H1 (cell line): ENCODE data around the gene ZNFX1. TPM values are rescaled to one million over a fixed set of nuclear protein-coding genes. Genes with fewer than 3 reads are reported as not detected.

ENCODE experiments used
- JUND ChIP-seq: IDR thresholded peaks from 2 replicates; pipeline ENCODE4 v1.6.1; 2011; ENCODE audit warnings: mild to moderate bottlenecking, improper control_type of control experiment, low read length
- RBBP5 ChIP-seq: IDR thresholded peaks from 2 replicates; pipeline ENCODE4 v1.7.1; 2012; ENCODE audit warnings: low read depth, mild to moderate bottlenecking, inconsistent platforms, low read length, moderate library complexity, borderline replicate concordance
- polyA plus RNA-seq, 7 experiments: library from polyadenylated mRNA; depleted of rRNA in 3 of 7; stranded (reverse) in 5 of 7; unstranded in 2 of 7; fragments of >200 nt in 5 of 7; fragments of 200-250 nt in 2 of 7; gene quantifications; 1 replicate in 5 of 7; 2 replicates in 1 of 7; 4 replicates in 1 of 7; pipeline versions ENCODE4 v1.2.1 to v1.2.3, GENCODE V29; 2011 to 2013; ENCODE audit warnings: missing spikeins in 2 of 7, mixed read lengths in 2 of 7
- total RNA-seq: library from RNA; stranded (reverse); fragmentation: NEBNext Ultra II Directional; extraction: Animal tissue kit (Norgen Biotek cat#: 25700); gene quantifications from 2 replicates; pipeline ENCODE4 v1.2.1, GENCODE V29; 2021
- TF ChIP-seq, protein P1 (sequence below): fragments of 300-600 bp; sonication (generic); IDR thresholded peaks from 2 replicates; pipeline ENCODE4 v1.7.1; 2012; ENCODE audit warnings: low read length, moderate library complexity, mild to moderate bottlenecking, inconsistent platforms; ENCODE audit not compliant: insufficient replicate concordance

ZNFX1 gene
- total and polyA plus RNA-seq, 2 of the 8 experiments (the other 6 are each of a cell fraction or from before 2014, with no cell fraction given) = 3.1 to 11.3 TPM

DNA sequence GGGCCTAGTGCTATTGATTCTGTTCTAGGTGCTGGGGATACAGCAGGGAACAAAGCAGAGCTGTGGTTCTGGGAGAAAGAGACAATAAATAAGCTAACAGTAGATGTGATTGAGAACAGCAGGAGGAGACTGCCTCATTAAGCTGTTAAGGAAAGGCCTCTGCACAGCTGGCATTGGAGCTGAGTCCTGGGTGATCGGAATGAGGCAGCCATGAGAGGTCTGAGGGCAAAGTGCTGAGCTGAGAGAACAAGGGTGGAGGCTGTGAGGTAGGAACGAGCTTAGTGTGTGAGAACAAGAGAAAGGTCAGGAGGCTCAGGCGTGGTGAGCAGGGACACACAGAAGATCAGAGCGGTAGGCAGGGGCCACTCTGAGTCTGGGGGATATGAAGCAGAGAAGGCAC lies 40.3 kb downstream of the ZNFX1 start (continued):
- TF ChIP-seq, protein P1, sequence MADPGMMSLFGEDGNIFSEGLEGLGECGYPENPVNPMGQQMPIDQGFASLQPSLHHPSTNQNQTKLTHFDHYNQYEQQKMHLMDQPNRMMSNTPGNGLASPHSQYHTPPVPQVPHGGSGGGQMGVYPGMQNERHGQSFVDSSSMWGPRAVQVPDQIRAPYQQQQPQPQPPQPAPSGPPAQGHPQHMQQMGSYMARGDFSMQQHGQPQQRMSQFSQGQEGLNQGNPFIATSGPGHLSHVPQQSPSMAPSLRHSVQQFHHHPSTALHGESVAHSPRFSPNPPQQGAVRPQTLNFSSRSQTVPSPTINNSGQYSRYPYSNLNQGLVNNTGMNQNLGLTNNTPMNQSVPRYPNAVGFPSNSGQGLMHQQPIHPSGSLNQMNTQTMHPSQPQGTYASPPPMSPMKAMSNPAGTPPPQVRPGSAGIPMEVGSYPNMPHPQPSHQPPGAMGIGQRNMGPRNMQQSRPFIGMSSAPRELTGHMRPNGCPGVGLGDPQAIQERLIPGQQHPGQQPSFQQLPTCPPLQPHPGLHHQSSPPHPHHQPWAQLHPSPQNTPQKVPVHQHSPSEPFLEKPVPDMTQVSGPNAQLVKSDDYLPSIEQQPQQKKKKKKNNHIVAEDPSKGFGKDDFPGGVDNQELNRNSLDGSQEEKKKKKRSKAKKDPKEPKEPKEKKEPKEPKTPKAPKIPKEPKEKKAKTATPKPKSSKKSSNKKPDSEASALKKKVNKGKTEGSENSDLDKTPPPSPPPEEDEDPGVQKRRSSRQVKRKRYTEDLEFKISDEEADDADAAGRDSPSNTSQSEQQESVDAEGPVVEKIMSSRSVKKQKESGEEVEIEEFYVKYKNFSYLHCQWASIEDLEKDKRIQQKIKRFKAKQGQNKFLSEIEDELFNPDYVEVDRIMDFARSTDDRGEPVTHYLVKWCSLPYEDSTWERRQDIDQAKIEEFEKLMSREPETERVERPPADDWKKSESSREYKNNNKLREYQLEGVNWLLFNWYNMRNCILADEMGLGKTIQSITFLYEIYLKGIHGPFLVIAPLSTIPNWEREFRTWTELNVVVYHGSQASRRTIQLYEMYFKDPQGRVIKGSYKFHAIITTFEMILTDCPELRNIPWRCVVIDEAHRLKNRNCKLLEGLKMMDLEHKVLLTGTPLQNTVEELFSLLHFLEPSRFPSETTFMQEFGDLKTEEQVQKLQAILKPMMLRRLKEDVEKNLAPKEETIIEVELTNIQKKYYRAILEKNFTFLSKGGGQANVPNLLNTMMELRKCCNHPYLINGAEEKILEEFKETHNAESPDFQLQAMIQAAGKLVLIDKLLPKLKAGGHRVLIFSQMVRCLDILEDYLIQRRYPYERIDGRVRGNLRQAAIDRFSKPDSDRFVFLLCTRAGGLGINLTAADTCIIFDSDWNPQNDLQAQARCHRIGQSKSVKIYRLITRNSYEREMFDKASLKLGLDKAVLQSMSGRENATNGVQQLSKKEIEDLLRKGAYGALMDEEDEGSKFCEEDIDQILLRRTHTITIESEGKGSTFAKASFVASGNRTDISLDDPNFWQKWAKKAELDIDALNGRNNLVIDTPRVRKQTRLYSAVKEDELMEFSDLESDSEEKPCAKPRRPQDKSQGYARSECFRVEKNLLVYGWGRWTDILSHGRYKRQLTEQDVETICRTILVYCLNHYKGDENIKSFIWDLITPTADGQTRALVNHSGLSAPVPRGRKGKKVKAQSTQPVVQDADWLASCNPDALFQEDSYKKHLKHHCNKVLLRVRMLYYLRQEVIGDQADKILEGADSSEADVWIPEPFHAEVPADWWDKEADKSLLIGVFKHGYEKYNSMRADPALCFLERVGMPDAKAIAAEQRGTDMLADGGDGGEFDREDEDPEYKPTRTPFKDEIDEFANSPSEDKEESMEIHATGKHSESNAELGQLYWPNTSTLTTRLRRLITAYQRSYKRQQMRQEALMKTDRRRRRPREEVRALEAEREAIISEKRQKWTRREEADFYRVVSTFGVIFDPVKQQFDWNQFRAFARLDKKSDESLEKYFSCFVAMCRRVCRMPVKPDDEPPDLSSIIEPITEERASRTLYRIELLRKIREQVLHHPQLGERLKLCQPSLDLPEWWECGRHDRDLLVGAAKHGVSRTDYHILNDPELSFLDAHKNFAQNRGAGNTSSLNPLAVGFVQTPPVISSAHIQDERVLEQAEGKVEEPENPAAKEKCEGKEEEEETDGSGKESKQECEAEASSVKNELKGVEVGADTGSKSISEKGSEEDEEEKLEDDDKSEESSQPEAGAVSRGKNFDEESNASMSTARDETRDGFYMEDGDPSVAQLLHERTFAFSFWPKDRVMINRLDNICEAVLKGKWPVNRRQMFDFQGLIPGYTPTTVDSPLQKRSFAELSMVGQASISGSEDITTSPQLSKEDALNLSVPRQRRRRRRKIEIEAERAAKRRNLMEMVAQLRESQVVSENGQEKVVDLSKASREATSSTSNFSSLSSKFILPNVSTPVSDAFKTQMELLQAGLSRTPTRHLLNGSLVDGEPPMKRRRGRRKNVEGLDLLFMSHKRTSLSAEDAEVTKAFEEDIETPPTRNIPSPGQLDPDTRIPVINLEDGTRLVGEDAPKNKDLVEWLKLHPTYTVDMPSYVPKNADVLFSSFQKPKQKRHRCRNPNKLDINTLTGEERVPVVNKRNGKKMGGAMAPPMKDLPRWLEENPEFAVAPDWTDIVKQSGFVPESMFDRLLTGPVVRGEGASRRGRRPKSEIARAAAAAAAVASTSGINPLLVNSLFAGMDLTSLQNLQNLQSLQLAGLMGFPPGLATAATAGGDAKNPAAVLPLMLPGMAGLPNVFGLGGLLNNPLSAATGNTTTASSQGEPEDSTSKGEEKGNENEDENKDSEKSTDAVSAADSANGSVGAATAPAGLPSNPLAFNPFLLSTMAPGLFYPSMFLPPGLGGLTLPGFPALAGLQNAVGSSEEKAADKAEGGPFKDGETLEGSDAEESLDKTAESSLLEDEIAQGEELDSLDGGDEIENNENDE = no peak
- no peak for TF ChIP-seq RBBP5
- no peak for TF ChIP-seq JUND
